ENCODE measurements around the gene SLPI.

- TF ChIP-seq, protein P1, sequence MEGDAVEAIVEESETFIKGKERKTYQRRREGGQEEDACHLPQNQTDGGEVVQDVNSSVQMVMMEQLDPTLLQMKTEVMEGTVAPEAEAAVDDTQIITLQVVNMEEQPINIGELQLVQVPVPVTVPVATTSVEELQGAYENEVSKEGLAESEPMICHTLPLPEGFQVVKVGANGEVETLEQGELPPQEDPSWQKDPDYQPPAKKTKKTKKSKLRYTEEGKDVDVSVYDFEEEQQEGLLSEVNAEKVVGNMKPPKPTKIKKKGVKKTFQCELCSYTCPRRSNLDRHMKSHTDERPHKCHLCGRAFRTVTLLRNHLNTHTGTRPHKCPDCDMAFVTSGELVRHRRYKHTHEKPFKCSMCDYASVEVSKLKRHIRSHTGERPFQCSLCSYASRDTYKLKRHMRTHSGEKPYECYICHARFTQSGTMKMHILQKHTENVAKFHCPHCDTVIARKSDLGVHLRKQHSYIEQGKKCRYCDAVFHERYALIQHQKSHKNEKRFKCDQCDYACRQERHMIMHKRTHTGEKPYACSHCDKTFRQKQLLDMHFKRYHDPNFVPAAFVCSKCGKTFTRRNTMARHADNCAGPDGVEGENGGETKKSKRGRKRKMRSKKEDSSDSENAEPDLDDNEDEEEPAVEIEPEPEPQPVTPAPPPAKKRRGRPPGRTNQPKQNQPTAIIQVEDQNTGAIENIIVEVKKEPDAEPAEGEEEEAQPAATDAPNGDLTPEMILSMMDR (IDR thresholded peaks at IDR 0.05 in 4 of 5, conservative IDR thresholded peaks at IDR 0.05 in 1 of 5), result no peak
- no peak for TF ChIP-seq POLR2A (IDR thresholded peaks at IDR 0.05)
Measured at GRCh38 chr20:45269056-45269455, 14.7 kb upstream of the SLPI start.
